K562 (cell line): ENCODE data around the gene NAA80. TPM values are rescaled to one million over a fixed set of nuclear protein-coding genes. Genes with fewer than 3 reads are reported as not detected.

Experiments used
- ADNP ChIP-seq: fragments of 200-800 bp; sonication (Bioruptor generic); IDR thresholded peaks from 2 replicates; pipeline ENCODE4 v1.6.1; 2016; ENCODE audit warnings: missing genetic modification characterization, missing compliant biosample characterization
- ARID1B ChIP-seq: fragments of 450-650 bp; IDR thresholded peaks from 2 replicates; pipeline ENCODE4 v1.6.1; 2016; ENCODE audit warnings: antibody characterized with exemption, mild to moderate bottlenecking, inconsistent platforms
- CGGBP1 ChIP-seq: fragments of 250-450 bp; sonication (Bioruptor Pico); IDR thresholded peaks from 2 replicates; pipeline ENCODE4 v1.9.0; 2021; ENCODE audit warnings: mild to moderate bottlenecking
- GTF2E2 ChIP-seq: fragments of 200-800 bp; sonication (Bioruptor generic); IDR thresholded peaks from 2 replicates; pipeline ENCODE4 v1.6.1; 2016; ENCODE audit warnings: missing genetic modification characterization, missing compliant biosample characterization
- NFIC ChIP-seq: fragments of 450-650 bp; IDR thresholded peaks from 2 replicates; pipeline ENCODE4 v1.6.1; 2017; ENCODE audit warnings: mild to moderate bottlenecking, inconsistent platforms
- PCBP2 ChIP-seq: fragments of 200-400 bp; formaldehyde crosslinking; IDR thresholded peaks from 2 replicates; pipeline ENCODE4 v1.6.1; 2018; ENCODE audit warnings: low read length, low read depth, mild to moderate bottlenecking, moderate library complexity; ENCODE audit not compliant: poor library complexity, severe bottlenecking
- PHB ChIP-seq: fragments of 250-450 bp; sonication (Bioruptor Pico); IDR thresholded peaks from 2 replicates; pipeline ENCODE4 v1.5.0; 2021
- POLR2G ChIP-seq: fragments of 200-400 bp; formaldehyde crosslinking; IDR thresholded peaks from 2 replicates; pipeline ENCODE4 v1.6.1; 2017; ENCODE audit warnings: low read depth, mild to moderate bottlenecking, antibody characterized with exemption, low read length, moderate library complexity
- RBM22 ChIP-seq: fragments of 200-400 bp; formaldehyde crosslinking; IDR thresholded peaks from 2 replicates; pipeline ENCODE4 v1.6.1; 2018; ENCODE audit warnings: low read length, low read depth; ENCODE audit not compliant: poor library complexity, severe bottlenecking
- SMARCE1 ChIP-seq: fragments of 450-650 bp; IDR thresholded peaks from 2 replicates; pipeline ENCODE4 v1.7.1; 2016; ENCODE audit warnings: mild to moderate bottlenecking
- SREBF1 ChIP-seq: fragments of 150-350 bp; IDR thresholded peaks from 2 replicates; pipeline ENCODE4 v1.6.1; 2014; ENCODE audit warnings: antibody characterized with exemption, low read depth, low read length, borderline replicate concordance
- TFE3 ChIP-seq: fragments of 450-650 bp; formaldehyde crosslinking; IDR thresholded peaks from 2 replicates; pipeline ENCODE4 v1.4.0; 2020; ENCODE audit warnings: mild to moderate bottlenecking, mixed read lengths
- ZNF143 ChIP-seq: sonication (generic); formaldehyde crosslinking; IDR thresholded peaks from 2 replicates; pipeline ENCODE4 v1.9.0; 2022; ENCODE audit warnings: mild to moderate bottlenecking, missing genetic modification reagents
- ZNF318 ChIP-seq, 2 experiments: fragments of 450-650 bp; IDR thresholded peaks; 2 replicates each; pipeline ENCODE4 v1.6.1; 2016; ENCODE audit warnings: mild to moderate bottlenecking in 2 of 2, borderline replicate concordance in 1 of 2, low read depth in 1 of 2, moderate library complexity in 1 of 2
- ZZZ3 ChIP-seq: fragments of 450-650 bp; IDR thresholded peaks from 2 replicates; pipeline ENCODE4 v1.6.1; 2016; ENCODE audit warnings: antibody characterized with exemption, mild to moderate bottlenecking, moderate library complexity
- polyA plus RNA-seq, 8 experiments: library from polyadenylated mRNA; depleted of rRNA in 4 of 8; stranded (reverse) in 5 of 8; unstranded in 3 of 8; fragments of >200 nt; fragmentation: Nextera tagmentation in 2 of 8; fragmentation: Illumina TruSeq in 1 of 8; extraction: Ambion mirVana in 2 of 8; extraction: Trizol in 1 of 8; gene quantifications; 2 replicates each; pipeline versions ENCODE4 v1.2.1 to v1.2.3, GENCODE V29; 2011 to 2014; ENCODE audit warnings: inconsistent platforms in 1 of 8, missing spikeins in 1 of 8
- total RNA-seq, 7 experiments: library from RNA; depleted of rRNA in 6 of 7; stranded (reverse); fragments of >200 nt in 6 of 7; fragmentation: Illumina TruSeq in 2 of 7; extraction: Trizol in 2 of 7; gene quantifications; 2 replicates each; pipeline versions ENCODE4 v1.2.1 to v1.2.3, GENCODE V29; 2011 to 2021; ENCODE audit warnings: low replicate concordance in 1 of 7

The NAA80 gene
- total and polyA plus RNA-seq, 9 of the 15 experiments (the other 6 are each of a cell fraction or from before 2014, with no cell fraction given) = 0.82 to 24.0 (median 8.6) TPM

DNA sequence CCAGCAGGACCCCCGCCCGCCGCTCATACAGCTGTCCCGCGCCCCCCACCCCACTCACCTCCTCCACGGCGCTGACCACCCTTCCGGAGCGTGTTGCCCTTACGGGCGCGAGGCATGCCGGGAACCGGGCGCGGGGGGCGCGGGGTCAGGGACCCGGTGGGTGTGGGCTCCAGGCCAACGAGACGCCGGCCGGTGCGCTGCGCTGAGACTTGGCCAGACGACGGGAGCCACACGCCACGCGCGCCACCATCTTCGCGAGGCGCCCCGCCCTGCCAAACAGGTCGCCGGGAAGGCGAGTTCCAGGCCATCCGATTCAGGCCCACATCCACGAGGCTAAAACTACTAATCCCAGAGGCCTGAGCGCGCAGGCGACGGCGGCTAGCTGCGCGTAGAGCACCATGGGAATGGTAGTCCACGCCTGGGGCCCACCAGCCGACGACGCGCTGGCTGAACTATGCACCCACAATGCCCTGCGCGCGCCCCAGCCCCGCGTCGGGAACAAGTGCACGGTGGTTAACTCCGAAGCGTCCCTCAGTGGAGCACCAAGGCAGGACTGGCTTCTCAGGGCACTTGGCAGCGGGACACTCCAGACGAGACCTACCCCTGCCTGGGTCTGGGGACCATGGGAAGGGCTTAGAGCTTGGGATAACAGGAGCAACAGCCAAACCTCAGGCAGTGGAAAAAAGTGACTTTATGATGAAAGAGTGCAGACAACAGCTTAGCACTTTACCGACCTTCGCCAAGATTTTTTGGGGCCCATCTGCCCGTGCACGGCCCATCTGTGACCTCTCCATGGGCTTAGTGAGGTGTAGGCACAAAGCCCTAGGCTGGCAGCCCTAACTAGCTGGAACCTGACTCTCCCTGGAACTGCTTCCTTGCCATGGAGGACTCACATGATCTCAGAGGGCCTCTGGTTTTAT, 6.8 kb downstream of the NAA80 start, which contains the start of gene IFRD2 (continued):
- TF ChIP-seq NFIC (peak; percentile 66), ZZZ3 (no peak), ARID1B (no peak), ZNF318 (IDR thresholded peaks at IDR 0.05; ENCODE audit: borderline replicate concordance in 1 of 2, low read depth in 1 of 2) (no peak), PCBP2 (no peak), SMARCE1 (no peak), TFE3 (0 out of 2 replicates have a peak, but pooled peaks have one; percentile 8), CGGBP1 (CRISPR knock-in tag) (no peak), RBM22 (no peak), SREBF1 (no peak; the same call in 1 of the 2 replicates), ZNF143 (CRISPR knock-in tag) (peak; percentile 99), POLR2G (peak; percentile 86), GTF2E2 (no peak), ADNP (tag) (no peak), PHB (CRISPR knock-in tag) (no peak)
